NCI-H1048 (cell line): ENCODE results near the gene PDE2A.

Experiments used
- DNase-seq: peaks from one replicate; lab custom pipeline; 2025; lab: John Stamatoyannopoulos, UW

Gene PDE2A

DNA sequence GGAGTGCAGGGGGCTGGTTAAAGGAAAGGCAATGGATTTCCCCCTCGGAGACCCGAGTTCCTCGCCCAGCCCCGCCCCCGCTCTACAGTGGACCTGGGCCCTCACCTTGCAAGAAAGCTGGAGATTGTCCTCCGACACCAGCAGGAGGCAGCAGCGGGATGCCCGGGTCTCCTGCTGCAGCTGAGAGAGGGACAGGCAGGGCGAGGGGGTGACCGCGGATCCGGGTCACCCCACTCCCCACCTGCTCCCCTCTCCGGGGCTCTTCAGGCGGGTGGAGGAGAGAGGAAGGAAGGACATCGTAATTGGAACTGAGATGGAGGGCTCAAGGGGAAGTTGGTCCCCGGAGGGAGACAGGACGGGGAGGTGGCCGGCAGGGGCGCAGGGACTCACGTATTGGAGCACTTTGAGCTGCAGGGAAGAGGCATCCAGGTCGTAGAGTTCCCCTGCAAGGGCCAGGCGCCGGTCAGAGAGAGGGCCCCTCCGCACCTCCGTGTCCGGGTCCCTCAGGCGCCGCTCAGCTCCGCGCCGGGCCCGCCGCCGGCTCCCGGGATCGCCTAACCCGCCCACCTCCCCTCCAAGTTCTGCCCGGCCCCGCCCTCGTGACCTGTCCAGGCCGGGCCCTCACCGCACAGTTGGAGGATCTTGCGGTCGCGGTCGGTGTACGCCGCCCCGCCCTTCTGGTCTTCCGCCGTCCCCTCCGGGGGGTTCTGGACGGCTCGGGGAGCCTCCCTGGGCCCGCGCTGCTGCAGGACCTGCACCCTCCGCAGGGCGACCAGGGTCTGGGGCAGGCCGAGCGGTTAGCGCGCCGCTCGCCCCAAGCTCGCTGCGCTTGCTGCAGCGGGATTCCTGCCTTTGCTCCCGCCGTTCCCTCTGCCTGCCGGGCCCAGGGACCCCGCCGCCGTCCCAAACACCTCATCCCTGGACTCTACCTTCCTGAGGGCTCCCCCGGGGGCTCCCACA, 84.1 kb downstream of the PDE2A start:
- no peak for DNase-seq

DNA sequence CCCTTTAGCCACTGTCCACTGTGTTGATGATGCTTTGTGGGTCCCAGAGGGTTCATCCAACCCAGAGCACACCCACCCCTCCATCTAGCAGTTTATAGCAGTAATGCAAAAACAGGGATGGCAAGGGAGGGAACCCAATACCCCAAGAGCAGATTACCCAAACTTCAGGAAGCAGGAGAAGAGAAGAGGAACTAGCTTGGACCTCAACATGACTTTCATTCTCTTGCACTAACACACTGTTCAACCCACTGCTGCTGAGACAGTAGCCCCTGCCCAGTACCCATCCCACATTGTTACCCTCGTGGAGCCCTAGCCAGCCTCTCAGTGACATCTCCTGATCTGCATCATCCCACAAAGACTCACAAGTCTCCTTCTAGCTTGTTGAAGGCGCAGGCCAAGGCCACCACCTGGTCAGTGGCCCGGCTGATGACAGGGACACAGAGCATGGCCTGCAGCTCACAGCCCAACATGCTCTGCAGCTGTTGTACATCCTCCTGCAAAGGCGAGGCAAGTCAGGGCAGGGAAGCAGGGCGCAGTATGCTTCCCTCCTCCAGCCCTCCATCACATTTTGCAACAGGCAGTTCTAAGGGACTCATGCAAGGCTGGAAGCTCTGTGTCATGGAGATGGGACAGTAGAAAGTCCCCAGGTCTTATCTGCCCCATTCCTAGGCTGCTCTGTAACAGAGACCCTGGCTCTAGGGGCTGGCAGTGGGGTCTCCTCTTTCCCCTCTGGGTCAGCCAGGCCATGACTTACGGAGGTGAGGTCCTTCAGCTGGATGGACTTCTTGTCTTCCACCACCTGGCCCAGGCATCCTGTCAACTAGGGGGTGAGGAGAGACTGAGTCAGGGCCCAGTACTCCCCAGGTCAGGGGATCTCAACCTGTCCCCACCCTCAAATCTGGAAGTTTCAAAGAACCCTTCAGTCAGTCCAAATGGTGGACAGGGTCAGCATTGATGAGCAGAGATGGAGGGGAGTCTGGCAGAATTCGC, 85.5 kb downstream of the PDE2A start:
- DNase-seq: no peak

DNA sequence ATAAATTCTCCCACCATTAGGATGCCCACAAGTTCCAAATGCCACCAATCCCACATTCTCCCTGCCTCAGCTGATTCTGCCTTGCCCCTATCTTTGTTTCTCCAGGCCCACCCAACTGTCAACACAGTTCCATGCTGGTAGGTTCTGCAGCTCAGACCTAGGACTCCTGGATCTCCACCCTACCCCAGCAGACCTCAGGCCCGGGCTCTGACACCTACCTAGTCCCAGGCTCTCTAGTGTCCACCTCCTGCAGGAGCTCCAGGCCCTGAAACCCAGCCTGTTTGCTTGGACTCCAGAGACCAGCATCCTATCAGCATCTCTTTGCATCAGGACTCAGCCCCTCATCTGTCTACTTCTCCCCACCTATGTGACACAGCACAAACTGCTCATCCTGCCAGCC, 86.5 kb downstream of the PDE2A start:
- no peak for DNase-seq

- no peak for DNase-seq
Observed at GRCh38 chr11:72586321-72587090, 87.7 kb downstream of the PDE2A start.

DNA sequence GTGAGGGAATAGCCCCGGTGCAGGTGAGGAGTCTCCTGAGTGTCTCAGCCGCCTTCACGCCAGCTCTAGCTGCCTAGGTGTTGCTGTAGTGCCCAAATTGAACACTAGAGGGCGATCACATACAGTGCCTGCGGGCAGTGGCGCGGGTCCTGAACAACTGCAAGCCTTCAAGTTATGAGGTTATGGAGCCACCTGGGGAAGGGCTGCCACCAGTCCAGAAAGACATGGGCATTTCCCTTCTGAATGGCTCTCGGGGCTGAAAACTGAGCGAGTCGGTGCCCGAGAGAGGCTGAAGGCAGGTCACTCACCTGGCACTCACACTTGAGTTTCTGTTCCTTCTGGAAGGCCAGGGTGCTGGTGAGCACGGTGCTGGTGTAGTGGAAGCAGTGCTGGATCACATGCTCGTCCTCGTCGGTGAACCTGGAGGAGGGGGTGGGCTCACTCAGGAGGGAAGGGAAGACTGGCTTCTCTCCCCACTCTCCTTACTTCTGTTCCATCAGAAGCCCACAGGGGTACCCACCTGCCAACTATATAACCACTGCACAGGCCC, 88.4 kb downstream of the PDE2A start:
- peak; percentile 21 for DNase-seq

- DNase-seq: no peak
Observed at GRCh38 chr11:72584939-72585597, 89.2 kb downstream of the PDE2A start.

DNA sequence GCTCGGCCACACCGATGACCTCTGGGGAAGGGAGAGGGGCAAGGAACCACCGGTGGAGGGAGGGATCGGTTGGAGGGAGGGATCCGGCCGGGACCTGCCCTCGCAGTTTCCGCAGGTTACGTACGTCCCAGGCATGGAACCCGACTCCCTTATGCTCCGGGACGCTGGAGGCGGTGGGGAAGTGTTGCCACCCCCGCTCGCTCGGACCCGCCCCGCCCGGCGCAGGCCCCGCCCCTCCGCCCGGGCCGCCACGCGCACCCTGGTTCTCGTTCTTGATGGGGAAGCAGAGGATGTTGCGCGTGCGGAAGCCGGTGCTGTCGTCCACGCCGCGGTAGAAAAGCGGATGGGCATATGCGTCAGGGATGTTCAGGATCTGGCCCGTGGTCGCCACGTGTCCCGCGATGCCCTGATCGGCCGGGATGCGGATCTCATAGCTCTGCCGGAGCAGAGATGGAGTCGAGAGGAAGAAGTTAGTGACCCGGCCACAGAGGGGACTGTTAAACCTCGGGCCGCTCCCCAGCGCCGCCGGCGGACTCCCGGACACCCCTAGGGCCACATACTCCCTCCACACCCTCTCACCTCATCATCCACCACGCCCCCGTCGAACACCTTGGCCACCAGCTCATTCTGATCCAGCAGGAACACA, 89.8 kb downstream of the PDE2A start:
- no peak for DNase-seq

- no peak for DNase-seq
Observed at GRCh38 chr11:72583616-72584292, 90.5 kb downstream of the PDE2A start.

GRCh38 chr11:72583177-72583553, 91.1 kb downstream of the PDE2A start:
- DNase-seq: no peak

GRCh38 chr11:72582206-72583176, 91.7 kb downstream of the PDE2A start:
- no peak for DNase-seq

DNA sequence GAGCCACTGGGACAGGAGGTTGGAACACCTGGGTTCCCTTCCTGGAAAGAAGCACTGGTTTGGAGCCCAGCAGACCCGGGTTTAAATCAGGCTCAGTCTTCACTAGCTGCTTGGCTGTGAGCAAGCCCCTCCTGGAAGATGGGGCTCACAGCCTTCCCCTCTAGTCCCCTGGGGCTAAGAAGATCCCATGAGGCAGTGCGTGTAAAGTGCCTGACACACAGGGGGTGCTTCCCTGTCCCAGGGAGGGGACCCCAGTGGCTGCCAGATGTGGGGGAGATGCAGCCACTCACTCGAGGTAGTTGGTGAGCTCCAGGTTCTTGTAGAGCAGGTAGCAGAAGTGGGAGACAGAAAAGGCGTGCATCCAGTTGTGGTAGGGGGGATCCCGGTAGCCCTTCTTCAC, 93.2 kb downstream of the PDE2A start:
- no peak for DNase-seq

- DNase-seq: no peak
Observed at GRCh38 chr11:72580642-72580950, 93.6 kb downstream of the PDE2A start.

DNA sequence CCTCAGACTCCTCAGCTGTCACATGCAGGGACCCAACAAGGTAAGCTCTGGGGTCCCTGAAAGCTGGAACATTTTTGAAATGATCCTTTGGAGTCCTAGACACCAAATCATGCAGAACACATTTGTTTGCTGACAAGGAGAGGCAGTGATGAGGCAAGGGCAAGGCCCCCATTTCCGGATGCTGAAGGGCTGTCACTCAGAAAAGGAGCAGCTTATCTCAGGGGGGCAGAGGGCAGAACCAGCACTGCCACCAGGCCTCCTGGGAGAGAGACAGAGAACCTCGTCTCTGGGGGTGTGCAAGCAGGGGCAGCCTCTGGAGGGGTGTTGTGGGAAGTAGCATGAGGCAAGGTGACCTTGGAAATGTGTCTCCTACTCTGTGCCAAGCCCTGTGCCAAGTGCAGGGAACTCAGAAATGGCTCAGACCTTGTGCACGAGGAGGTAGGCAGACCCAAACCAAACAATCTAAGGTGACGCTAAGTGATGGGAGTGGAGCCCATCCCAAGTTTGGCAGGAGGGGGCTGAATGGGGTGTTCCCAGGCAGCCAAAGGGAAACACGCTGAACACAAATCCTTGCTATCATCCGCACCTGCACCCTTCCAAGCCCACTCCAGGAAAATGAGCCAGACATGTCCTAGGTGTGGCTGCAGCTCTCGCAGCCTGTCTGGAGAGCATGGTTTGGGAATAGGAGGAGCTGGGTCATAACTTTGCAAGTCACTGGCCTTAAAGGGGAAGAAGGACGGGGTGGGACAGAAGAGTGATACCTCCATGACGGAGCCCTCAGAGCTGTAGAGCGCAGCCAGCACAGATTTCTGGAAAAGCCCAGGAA, 94.2 kb downstream of the PDE2A start:
- no peak for DNase-seq

GRCh38 chr11:72578991-72579815, 95.0 kb downstream of the PDE2A start:
- no peak for DNase-seq

- no peak for DNase-seq
Observed at GRCh38 chr11:72578566-72578965, 95.7 kb downstream of the PDE2A start.

- no peak for DNase-seq
Observed at GRCh38 chr11:72578051-72578450, 96.2 kb downstream of the PDE2A start.

DNA sequence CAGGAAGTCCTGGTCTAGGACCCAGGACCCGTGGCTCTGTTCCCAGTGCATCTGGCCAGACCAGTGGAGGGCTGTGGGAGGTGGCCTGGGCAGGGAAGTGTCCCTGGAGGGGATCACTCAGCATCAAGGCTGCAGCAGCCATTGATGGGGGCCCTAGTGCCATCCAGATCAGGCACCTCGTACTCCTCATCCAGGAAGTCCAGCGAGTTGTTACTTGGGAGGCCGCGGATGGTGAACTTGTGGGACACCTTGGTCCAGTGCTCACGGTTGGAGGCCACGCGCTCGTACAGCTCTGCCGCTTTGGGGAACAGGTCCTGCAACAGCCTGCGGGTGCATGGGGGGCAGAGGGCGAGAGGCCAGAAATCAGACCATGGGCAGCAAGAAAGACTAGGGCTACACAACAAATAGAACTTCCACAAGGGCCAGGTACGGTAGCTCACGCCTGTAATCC, 96.9 kb downstream of the PDE2A start:
- DNase-seq: no peak
